Panc1 (cell line): ENCODE data around the gene HEPHL1.

Source experiments
- POLR2AphosphoS5 ChIP-seq: IDR thresholded peaks from 2 replicates; pipeline ENCODE4 v1.6.1; 2012; ENCODE audit warnings: mild to moderate bottlenecking, low read depth, low read length, moderate library complexity
- TCF7L2 ChIP-seq: IDR thresholded peaks from 2 replicates; pipeline ENCODE4 v1.6.1; 2011; ENCODE audit warnings: mild to moderate bottlenecking, low read depth, low read length, inconsistent platforms
- TF ChIP-seq, protein P1 (sequence below): fragments of 450-650 bp; IDR thresholded peaks from 2 replicates; pipeline ENCODE4 v1.5.1; 2017; ENCODE audit warnings: mild to moderate bottlenecking
- TF ChIP-seq, protein P2 (sequence below), 2 experiments: IDR thresholded peaks; 2 replicates each; pipeline ENCODE4 v1.6.1; 2011 to 2012; ENCODE audit warnings: low read depth in 2 of 2, control low read depth in 1 of 2, low read length in 1 of 2, mild to moderate bottlenecking in 1 of 2, moderate library complexity in 1 of 2; ENCODE audit not compliant: insufficient read depth in 1 of 2

DNA sequence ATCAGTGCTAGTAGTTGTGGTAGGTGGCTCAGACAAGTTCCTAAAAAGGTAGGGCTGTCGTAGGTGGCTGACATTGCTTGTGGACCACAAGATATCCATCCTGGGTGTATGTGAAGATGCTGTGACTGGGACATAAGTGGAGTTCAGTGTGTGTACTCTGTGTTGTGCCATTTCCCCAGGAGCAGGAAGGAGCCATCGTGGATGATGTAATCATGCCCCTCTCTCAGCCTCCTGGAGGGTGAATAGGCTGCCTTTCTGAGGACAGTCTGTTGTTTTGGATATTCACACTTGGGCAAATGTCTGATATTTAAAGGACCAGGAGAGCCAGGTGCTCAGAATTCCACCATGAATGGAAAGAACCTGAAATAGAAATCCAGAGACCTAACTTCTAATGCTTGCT, 2.7 kb downstream of the HEPHL1 start:
- TF ChIP-seq, protein P1, sequence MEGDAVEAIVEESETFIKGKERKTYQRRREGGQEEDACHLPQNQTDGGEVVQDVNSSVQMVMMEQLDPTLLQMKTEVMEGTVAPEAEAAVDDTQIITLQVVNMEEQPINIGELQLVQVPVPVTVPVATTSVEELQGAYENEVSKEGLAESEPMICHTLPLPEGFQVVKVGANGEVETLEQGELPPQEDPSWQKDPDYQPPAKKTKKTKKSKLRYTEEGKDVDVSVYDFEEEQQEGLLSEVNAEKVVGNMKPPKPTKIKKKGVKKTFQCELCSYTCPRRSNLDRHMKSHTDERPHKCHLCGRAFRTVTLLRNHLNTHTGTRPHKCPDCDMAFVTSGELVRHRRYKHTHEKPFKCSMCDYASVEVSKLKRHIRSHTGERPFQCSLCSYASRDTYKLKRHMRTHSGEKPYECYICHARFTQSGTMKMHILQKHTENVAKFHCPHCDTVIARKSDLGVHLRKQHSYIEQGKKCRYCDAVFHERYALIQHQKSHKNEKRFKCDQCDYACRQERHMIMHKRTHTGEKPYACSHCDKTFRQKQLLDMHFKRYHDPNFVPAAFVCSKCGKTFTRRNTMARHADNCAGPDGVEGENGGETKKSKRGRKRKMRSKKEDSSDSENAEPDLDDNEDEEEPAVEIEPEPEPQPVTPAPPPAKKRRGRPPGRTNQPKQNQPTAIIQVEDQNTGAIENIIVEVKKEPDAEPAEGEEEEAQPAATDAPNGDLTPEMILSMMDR = no peak
- no peak for TF ChIP-seq POLR2AphosphoS5
- TF ChIP-seq, protein P2, sequence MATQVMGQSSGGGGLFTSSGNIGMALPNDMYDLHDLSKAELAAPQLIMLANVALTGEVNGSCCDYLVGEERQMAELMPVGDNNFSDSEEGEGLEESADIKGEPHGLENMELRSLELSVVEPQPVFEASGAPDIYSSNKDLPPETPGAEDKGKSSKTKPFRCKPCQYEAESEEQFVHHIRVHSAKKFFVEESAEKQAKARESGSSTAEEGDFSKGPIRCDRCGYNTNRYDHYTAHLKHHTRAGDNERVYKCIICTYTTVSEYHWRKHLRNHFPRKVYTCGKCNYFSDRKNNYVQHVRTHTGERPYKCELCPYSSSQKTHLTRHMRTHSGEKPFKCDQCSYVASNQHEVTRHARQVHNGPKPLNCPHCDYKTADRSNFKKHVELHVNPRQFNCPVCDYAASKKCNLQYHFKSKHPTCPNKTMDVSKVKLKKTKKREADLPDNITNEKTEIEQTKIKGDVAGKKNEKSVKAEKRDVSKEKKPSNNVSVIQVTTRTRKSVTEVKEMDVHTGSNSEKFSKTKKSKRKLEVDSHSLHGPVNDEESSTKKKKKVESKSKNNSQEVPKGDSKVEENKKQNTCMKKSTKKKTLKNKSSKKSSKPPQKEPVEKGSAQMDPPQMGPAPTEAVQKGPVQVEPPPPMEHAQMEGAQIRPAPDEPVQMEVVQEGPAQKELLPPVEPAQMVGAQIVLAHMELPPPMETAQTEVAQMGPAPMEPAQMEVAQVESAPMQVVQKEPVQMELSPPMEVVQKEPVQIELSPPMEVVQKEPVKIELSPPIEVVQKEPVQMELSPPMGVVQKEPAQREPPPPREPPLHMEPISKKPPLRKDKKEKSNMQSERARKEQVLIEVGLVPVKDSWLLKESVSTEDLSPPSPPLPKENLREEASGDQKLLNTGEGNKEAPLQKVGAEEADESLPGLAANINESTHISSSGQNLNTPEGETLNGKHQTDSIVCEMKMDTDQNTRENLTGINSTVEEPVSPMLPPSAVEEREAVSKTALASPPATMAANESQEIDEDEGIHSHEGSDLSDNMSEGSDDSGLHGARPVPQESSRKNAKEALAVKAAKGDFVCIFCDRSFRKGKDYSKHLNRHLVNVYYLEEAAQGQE (IDR thresholded peaks at IDR 0.05; ENCODE audit: insufficient read depth in 1 of 2, low read depth in 2 of 2, low read length in 1 of 2) = no peak
- TF ChIP-seq TCF7L2 = no peak
